ENCODE measurements around the gene FHOD3.

FHOD3 gene

GRCh38 chr18:36409779-36410178 is 112.3 kb downstream of the FHOD3 start:
- no peak for TF ChIP-seq CTCF (IDR thresholded peaks at IDR 0.05; ENCODE audit: low read depth, low read length)

GRCh38 chr18:36410346-36410745 is 112.8 kb downstream of the FHOD3 start:
- no peak for TF ChIP-seq CTCF (IDR thresholded peaks at IDR 0.05; ENCODE audit: low read depth, low read length)
- H3K4me3 ChIP-seq (ENCODE audit: low read depth, low read length), result no peak overlapping the region

More at GRCh38 chr18:36409779-36410178, 112.3 kb downstream of the FHOD3 start:
- H3K4me3 ChIP-seq (ENCODE audit: low read depth, low read length), result no peak overlapping the region

GRCh38 chr18:36411745-36412168 is 114.2 kb downstream of the FHOD3 start:
- peak; percentile 42 for TF ChIP-seq CTCF (IDR thresholded peaks at IDR 0.05; ENCODE audit: low read depth, low read length)

GRCh38 chr18:36412778-36413177 is 115.3 kb downstream of the FHOD3 start:
- no peak overlapping the region for H3K4me3 ChIP-seq (ENCODE audit: low read depth, low read length)
- peak; percentile 45; the same call in 1 of the 2 replicates for TF ChIP-seq CTCF (IDR thresholded peaks at IDR 0.05; ENCODE audit: low read depth, low read length)

More at GRCh38 chr18:36411745-36412168, 114.2 kb downstream of the FHOD3 start:
- no peak overlapping the region for H3K4me3 ChIP-seq (ENCODE audit: low read depth, low read length)

GRCh38 chr18:36415171-36415570 is 117.7 kb downstream of the FHOD3 start:
- no peak for TF ChIP-seq CTCF (IDR thresholded peaks at IDR 0.05; ENCODE audit: low read depth, low read length)
- no peak overlapping the region for H3K4me3 ChIP-seq (ENCODE audit: low read depth, low read length)

- no peak for TF ChIP-seq CTCF (IDR thresholded peaks at IDR 0.05; ENCODE audit: low read depth, low read length)
- no peak overlapping the region for H3K4me3 ChIP-seq (ENCODE audit: low read depth, low read length)
These were observed 118.1 kb downstream of the FHOD3 start for GRCh38 chr18:36415625-36416024.

GRCh38 chr18:36419188-36419899 is 121.8 kb downstream of the FHOD3 start:
- TF ChIP-seq CTCF (IDR thresholded peaks at IDR 0.05; ENCODE audit: low read depth, low read length), result no peak
- H3K4me3 ChIP-seq (ENCODE audit: low read depth, low read length), result no peak overlapping the region
